Measurements from ENCODE around the gene DHRSX.
"Not testable (repeated sequence)": the region's sequence is repeated elsewhere in the genome, so short reads cannot be mapped to it uniquely, and the experiment has no call there.

DHRSX gene

DNA sequence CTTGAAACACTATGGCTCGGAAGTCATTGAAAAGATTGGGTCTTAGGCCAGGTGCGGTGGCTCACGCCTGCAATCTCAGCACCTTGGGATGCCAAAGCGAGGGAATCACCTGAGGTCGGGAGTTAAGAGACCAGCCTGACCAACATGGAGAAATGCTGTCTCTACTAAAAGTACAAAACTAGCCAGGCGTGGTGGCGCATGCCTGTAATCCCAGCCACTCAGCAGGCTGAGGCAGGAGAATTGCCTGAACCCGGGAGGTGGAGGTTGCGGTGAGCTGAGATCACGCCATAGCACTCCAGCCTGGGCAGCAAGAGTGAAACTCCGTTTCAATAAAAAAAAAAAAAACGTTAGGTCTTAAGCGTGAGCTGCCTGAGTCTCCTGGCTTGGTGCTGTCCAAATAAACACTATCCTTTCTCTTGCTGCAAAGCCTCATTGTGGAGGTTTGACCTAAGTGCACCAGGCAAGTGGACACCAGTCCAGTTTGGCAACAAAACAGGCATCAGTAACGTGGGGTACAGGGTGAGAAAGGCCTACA, 185.9 kb downstream of the DHRSX start:
- DNase-seq (ENCODE audit: low read depth), result no peak

- no peak for DNase-seq (ENCODE audit: low read depth)
Measured at GRCh38 chrX:2313864-2314640, 186.7 kb downstream of the DHRSX start.

GRCh38 chrX:2312061-2312591, 188.7 kb downstream of the DHRSX start:
- not testable (repeated sequence) for DNase-seq (ENCODE audit: low read depth)

GRCh38 chrX:2311501-2311900, 189.3 kb downstream of the DHRSX start:
- DNase-seq (ENCODE audit: low read depth), result no peak

- no peak for DNase-seq (ENCODE audit: low read depth)
Measured at GRCh38 chrX:2301901-2302300, 198.9 kb downstream of the DHRSX start.

- no peak for DNase-seq (ENCODE audit: low read depth)
Measured at GRCh38 chrX:2299871-2300270, 200.9 kb downstream of the DHRSX start.

- no peak for DNase-seq (ENCODE audit: low read depth)
Measured at GRCh38 chrX:2286731-2287130, 214.0 kb downstream of the DHRSX start.

DNA sequence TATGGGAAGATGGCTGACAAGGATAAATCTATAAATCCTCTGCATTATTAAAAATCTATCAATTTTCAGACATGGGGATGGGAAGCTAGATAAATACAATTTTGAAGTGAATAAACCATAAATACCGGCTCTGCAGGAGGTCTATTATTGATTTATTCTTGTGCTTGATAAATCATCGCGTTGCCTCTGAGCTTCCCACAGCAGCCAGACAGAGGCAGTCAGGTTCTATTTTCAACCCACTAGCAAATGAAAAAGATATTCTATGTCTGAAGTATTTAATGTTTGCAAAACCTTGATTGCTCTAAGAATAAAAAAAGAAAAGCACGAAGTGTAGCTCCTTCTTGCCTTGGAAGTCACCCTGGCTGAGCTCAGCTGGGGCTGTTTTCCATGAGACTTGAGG, 216.2 kb downstream of the DHRSX start:
- DNase-seq (ENCODE audit: low read depth), result no peak

DNA sequence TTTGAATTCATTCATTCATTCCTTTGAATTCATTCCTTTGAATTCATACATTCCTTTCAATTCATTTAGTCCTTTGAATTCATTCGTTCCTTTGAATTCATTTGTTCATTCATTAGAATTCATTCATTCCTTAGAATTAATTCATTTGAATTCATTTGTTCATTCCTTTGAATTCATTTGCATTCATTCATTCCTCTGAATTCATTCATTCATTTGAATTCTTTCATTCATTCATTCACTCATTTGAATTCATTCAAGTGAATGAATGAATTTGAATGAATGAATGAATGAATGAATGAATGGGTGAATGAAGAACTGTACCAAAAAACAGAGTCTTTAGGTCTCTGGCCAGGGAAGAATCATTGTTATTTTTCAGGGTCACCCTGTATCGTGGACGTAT, 216.6 kb downstream of the DHRSX start:
- no peak for DNase-seq (ENCODE audit: low read depth)

DNA sequence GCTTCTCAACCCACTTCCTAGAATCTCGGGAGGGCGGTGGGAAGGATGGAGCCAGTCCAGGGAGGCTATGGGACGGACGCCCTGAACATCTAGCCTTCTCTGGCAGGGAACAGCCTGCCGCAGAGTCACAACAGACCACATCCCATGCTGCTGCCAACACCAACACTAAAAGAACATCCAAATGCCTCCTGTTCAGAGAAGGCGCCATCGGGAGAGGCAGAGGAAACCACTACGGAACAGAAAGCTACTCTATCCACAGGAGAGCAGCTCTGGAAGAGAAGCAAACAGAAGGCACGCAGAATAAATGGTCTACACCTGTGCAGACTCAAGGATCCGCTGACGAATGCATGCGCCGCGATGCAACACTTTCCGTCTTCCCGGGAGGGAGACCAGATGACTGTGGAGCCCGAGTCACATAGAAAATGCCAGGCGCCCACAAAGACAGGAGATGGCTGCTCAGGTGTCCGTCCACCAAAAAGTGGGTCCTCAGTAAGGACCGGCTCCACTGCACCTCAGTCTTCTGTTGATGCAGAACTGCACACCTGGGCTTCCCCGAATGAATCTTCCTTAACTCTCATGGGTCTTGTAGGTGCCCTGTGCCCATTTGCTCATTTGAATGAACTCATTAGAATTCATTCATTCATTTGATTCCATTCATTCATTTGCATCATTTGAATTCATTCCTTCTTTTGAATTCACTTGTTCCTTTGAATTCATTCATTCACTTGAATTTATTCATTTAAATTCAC, 217.5 kb downstream of the DHRSX start:
- DNase-seq (ENCODE audit: low read depth), result no peak

DNA sequence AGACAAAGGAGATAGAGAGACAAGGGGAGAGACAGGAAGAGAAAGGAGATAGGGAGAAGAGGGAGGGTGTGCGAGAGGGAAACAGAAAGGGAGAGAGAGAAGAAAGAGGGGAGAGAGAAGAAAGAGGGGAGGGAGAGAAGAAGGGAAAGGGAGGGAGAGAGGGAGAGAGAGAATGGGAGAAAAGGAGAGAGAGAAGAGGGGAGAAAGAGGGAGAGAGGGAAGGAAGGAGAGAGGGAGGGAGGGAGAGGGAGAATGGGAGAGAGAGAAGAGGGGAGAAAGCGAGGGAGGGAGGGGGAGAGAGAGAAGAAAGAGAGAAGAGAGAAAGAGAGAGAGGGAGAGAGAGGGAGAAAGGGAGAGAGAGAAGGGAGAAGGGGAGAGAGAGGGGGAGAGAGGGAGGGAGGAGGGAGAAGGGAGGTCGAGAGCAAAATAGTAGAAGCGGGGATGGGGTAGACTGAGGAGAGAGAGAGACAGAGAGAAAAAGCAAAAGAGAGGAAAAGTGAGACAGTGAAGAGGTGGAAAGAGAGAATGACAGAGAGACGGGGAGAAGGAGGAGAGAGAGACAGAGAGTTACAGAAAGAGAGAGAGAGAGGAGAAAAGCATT, 218.2 kb downstream of the DHRSX start:
- DNase-seq (ENCODE audit: low read depth), result no peak

DNA sequence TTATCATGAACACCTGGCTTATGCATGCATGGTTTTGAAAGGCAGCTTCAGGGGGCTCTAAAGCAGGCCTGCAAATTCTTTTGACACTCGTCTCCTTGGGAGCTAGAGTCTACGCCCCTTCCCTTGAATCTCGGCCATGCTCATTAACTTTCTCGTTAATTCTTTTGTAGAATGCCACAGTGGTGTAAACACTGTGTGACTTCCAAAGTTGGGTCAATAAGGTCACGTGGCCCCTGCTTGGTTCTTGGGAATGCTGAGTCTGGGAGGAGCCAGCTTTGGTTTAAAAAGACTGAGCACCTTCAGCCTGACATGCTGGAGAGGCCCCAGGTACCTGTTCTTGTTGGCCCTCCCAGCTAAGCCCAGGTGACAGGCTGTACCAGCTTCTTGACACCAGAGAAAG, 228.4 kb downstream of the DHRSX start:
- no peak for DNase-seq (ENCODE audit: low read depth)

DNA sequence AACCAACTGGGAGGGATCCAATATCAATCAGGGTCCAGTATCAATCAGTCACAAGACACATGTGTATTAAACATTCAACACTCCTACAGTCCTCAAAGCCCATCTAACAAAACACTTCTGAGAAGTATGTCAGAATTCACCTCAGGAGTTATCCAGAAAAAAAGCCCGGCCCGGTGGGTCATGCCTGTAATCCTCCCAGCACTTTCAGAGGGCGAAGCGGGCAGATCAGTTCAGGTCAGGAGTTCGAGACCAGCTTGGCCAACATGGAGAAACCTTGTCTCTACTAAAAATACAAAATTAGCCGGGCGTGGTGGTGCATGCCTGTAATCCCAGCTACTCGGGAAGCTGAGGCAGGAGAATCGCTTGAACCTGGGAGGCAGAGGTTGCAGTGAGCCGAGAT, 229.2 kb downstream of the DHRSX start:
- not testable (repeated sequence) for DNase-seq (ENCODE audit: low read depth)

DNA sequence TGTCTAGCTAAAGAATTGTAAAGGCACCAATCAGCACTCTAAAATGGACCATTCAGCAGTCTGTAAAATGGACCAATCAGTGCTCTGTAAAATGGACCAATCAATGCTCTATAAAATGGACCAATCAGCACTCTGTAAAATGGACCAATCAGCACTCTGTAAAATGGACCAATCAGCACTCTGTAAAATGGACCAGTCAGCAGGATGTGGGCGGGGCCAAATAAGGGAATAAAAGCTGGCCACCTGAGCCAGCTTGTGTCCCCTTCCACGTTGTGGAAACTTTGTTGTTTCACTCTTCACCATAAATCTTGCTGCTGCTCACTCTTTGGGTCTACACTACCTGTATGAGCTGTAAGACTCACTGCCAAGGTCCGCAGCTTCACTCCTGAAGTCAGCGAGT, 230.0 kb downstream of the DHRSX start:
- not testable (repeated sequence) for DNase-seq (ENCODE audit: low read depth)

DNA sequence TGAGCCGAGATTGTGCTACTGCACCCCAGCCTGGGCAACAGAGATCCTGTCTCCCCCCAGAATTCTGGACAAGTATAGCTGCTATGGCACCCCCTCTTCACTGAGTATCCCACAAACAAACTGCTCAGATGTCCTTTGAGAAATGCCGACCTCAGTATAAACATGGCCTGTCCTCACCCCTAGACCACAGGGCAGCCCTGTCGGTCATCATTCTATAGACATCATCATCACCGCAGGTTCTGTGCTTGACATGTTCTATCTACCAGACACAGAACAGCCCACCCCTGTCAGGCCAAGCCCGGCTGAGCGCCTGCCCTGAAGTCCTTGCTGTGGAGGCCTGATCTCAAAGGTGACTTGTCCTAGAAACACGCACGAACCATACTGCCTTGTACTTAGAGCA, 232.9 kb downstream of the DHRSX start:
- no peak for DNase-seq (ENCODE audit: low read depth)

DNA sequence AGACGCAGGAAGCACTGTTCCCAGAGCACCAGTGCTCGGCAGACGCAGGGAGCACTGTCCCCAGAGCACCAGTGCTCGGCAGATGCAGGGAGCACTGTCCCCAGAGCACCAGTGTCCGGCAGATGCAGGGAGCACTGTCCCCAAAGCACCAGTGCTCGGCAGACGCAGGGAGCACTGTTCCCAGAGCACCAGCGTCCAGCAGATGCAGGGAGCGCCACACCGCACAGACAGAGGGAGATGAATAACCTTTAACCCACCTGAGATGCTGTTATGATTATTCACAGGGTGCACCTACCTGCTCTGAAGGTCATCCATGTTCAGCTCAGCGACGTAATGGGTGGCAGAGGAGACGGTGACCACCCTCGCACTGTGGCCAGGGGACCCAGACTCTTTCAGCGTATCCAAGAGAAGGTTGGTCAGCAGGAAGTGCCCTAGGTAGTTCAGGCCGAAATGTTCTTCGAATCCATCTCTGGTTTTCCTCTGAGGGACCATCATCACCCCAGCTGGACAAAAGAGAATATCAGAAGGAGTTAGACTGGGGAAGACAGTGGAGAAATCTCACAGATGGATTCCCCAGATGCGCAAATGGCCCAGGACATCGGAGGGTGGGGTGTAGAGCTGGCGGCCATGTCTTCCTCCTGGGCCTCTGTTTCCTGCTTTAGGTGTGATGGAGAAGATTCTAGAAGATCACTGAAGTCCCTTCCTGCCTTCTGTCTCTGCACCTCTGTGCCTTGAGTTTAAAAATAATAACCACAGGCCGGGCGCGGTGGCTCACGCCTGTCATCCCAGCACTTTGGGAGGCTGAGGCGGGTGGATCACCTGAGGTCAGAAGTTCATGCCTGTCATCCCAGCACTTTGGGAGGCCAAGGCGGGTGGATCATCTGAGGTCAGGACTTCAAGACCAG, 234.1 kb downstream of the DHRSX start:
- no peak for DNase-seq (ENCODE audit: low read depth)

- DNase-seq (ENCODE audit: low read depth), result not testable (repeated sequence)
Measured at GRCh38 chrX:2265658-2266444, 234.9 kb downstream of the DHRSX start.

DNA sequence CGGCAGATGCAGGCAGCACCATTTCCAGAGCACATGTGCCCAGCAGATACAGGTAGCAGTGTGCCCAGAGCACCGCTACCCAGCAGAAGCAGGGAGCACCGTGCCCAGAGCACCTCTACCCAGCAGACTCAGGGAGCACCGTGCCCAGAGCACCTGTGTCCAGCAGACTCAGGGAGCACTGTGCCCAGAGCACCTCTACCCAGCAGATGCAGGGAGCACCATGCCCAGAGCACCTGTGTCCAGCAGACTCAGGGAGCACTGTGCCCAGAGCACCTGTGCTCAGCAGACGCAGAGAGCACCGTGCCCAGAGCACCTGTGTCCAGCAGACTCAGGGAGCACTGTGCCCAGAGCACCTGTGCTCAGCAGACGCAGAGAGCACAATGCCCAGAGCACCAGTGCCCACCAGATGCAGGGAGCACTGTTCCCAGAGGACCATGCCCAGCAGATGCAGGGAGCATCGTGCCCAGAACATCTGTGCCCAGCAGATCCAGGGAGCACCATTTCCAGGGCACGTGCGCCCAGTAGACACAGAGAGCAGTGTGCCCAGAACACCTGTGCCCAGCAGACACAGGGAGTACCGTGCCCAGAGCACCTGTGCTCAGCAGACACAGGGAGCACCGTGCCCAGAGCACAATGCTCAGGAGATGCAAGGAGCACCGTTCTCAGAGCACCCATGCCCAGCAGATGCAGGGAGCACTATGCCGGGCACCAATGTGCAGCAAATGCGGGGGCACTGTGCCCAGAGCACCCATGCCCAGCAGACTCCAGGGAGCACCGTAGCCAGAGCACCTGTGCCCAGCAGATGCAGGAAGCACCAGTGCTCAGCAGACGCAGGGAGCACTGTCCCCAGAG, 236.4 kb downstream of the DHRSX start:
- no peak for DNase-seq (ENCODE audit: low read depth)

DNA sequence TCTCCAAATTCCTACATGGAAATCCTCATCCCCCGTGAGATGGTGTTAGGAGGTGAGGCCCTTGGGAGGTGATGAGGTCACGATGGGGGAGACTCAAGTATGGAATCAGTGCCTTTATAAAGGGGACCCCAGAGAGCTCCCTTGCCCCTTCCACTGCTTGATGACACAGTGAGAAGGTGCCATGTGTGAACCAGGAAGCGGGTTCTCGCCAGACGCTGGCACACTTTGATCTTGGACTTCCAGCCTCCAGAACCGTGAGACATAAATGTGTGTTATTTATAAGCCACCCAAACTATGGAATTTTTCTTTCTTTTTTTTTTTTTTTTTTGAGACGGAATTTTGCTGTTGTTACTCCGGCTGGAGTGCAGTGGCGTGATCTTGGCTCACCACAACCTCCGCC, 237.6 kb downstream of the DHRSX start:
- DNase-seq (ENCODE audit: low read depth), result no peak

DNA sequence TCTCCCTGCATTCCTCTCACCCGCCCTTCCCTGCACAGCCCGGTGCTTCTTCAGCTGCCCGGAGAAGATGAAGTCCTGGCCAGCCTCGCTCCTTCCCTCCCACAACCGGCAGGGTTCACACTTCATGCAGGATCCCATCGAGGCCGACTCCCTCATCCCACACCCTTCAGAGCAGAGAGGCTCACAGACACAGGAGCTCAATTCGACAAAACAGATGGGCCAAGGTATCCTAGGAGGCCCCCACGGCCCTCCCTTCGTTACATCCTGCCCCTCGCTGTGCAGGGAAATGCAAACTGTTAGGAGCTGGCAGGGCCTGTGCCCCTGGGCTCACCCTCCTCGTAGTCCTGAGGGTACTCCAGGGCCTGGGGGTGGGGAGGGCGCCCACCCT, 238.1 kb downstream of the DHRSX start:
- no peak for DNase-seq (ENCODE audit: low read depth)
